Osteocyte (in vitro differentiated cells): ENCODE data around the gene CDKL1. TPM values are rescaled to one million over a fixed set of nuclear protein-coding genes. Genes with fewer than 3 reads are reported as not detected.
"Not testable (repeated sequence)": the region's sequence is repeated elsewhere in the genome, so short reads cannot be mapped to it uniquely, and the experiment has no call there.

ENCODE experiments used
- DNase-seq: peaks from one replicate; pipeline ENCODE4 v3.0.0; 2021; ENCODE audit warnings: mixed read lengths; ENCODE audit not compliant: unreplicated experiment; ENCODE audit errors: extremely low spot score
- H3K27ac Mint-ChIP-seq: one replicate; pipeline ENCODE4 v1.8.0; 2021; ENCODE audit warnings: mild to moderate bottlenecking, mixed read lengths; ENCODE audit not compliant: unreplicated experiment
- H3K27me3 Mint-ChIP-seq: one replicate; pipeline ENCODE4 v1.8.0; 2021; ENCODE audit warnings: mixed read lengths; ENCODE audit not compliant: unreplicated experiment
- H3K36me3 Mint-ChIP-seq: one replicate; pipeline ENCODE4 v1.8.0; 2021; ENCODE audit warnings: mixed read lengths; ENCODE audit not compliant: unreplicated experiment
- H3K4me1 Mint-ChIP-seq: one replicate; pipeline ENCODE4 v1.8.0; 2021; ENCODE audit warnings: mixed read lengths; ENCODE audit not compliant: unreplicated experiment
- H3K4me3 Mint-ChIP-seq: one replicate; pipeline ENCODE4 v1.8.0; 2021; ENCODE audit warnings: mild to moderate bottlenecking, moderate library complexity, mixed read lengths; ENCODE audit not compliant: unreplicated experiment
- H3K9me3 Mint-ChIP-seq: one replicate; pipeline ENCODE4 v1.8.0; 2021; ENCODE audit warnings: mixed read lengths; ENCODE audit not compliant: unreplicated experiment
- CTCF ChIP-seq: fragments of 200-600 bp; sonication (generic); IDR thresholded peaks from 2 replicates; pipeline ENCODE4 v1.5.0; 2021; ENCODE audit warnings: antibody characterized with exemption, mild to moderate bottlenecking, moderate library complexity
- total RNA-seq: library from RNA; stranded (reverse); gene quantifications from 2 replicates; pipeline ENCODE4 v1.2.1, GENCODE V29; 2021

The CDKL1 gene
- total RNA-seq, 1 donor from 2014 or later: 9.0 TPM

- Mint-ChIP-seq H3K9me3 (no peaks in the 10 kb centered on the region), H3K27ac (peak overlapping the region; percentile 97), H3K4me3 (peak overlapping the region; percentile 61), H3K27me3 (no peaks in the 10 kb centered on the region), H3K4me1 (peaks cover 14% of the 10 kb centered on the region), H3K36me3 (peaks cover 3% of the 10 kb centered on the region)
- no peak for TF ChIP-seq CTCF
- peak; percentile 64 for DNase-seq
These were observed 33.6 kb downstream of the CDKL1 start for GRCh38 chr14:50362764-50363713.

DNA sequence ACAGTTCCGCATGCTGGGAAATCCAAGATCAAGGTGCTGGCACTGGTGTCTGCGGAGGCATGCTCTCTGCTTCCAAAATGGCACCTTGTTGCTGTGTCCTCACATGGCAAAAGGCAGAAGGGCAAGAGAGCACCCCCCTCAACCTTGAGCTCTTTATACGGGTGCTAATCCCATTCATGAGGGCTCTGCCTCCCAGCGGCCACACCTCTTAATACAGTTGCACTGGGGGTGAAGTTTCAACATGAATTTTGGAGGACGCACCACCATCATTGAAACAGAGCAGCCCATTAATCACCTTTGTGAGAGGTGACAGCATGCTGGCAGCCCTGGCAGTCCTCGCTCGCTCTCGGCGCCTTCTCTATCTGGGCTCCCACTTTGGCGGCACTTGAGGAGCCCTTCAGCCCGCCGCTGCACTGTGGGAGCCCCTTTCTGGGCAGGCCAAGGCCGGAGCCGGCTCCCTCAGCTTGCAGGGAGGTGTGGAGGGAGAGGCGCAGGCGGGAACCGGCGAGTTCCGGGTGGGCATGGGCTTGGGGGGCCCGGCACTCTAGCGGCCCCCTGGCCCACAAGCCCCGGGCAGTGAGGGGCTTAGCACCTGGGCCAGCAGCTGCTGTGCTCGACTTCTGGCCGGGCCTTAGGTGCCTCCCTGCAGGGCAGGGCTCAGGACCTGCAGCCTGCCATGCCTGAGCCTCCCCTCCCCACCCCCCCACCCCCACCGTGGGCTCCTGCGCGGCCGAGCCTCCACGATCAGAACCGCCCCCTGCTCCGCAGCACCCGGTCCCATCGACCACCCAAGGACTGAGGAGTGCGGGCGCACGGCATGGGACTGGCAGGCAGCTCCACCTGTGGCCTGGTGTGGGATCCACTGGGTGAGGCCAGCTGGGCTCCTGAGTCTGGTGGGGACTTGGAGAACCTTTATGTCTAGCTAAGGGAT is 34.9 kb downstream of the CDKL1 start:
- not testable (repeated sequence) for H3K27me3 Mint-ChIP-seq, H3K4me3 Mint-ChIP-seq, DNase-seq, H3K9me3 Mint-ChIP-seq, H3K36me3 Mint-ChIP-seq, H3K27ac Mint-ChIP-seq
- peaks cover 14% of the 10 kb centered on the region for H3K4me1 Mint-ChIP-seq

- no peak for TF ChIP-seq CTCF
- peaks cover 14% of the 10 kb centered on the region for H3K4me1 Mint-ChIP-seq
- no peak for DNase-seq
- H3K27ac Mint-ChIP-seq: no peak overlapping the region
- H3K27me3 Mint-ChIP-seq: no peaks in the 10 kb centered on the region
- H3K36me3 Mint-ChIP-seq: peaks cover 10% of the 10 kb centered on the region
- no peaks in the 10 kb centered on the region for H3K9me3 Mint-ChIP-seq
- H3K4me3 Mint-ChIP-seq: no peak overlapping the region
These were observed 35.8 kb downstream of the CDKL1 start for GRCh38 chr14:50360851-50361250.

GRCh38 chr14:50360093-50360492 is 36.6 kb downstream of the CDKL1 start:
- H3K9me3 Mint-ChIP-seq: no peaks in the 10 kb centered on the region
- no peak overlapping the region for H3K4me3 Mint-ChIP-seq
- H3K27ac Mint-ChIP-seq: no peak overlapping the region
- peaks cover 14% of the 10 kb centered on the region for H3K4me1 Mint-ChIP-seq
- H3K27me3 Mint-ChIP-seq: no peaks in the 10 kb centered on the region
- peaks cover 10% of the 10 kb centered on the region for H3K36me3 Mint-ChIP-seq
- DNase-seq: no peak
- TF ChIP-seq CTCF: no peak

DNA sequence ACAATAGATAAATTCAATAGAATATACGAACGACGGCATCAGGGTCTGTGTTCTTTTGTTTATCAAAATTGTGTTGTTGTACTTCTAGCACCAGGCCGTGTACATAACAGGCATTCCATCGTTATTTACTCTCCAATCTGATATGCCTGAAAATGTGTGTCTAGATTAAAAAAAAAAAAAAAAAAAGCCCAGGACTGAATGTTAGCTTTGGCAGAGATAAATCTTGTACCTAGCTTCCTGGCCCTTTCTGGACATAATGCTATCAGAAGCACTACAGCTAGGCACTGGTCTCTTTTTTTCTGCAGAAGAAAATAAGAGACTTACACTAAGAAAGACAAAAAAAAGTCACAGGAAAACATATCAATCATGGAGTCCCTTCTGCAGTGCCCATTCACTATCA is 37.0 kb downstream of the CDKL1 start:
- Mint-ChIP-seq H3K36me3 (peaks cover 10% of the 10 kb centered on the region), H3K9me3 (no peaks in the 10 kb centered on the region), H3K27ac (no peak overlapping the region), H3K27me3 (no peaks in the 10 kb centered on the region), H3K4me1 (peaks cover 14% of the 10 kb centered on the region), H3K4me3 (no peak overlapping the region)
- no peak for TF ChIP-seq CTCF
- no peak for DNase-seq
